ENCODE measurements around the gene IL1RAPL1.

The IL1RAPL1 gene

GRCh38 chrX:29941287-29941686 is 1354.0 kb downstream of the IL1RAPL1 start:
- no peak for DNase-seq

DNA sequence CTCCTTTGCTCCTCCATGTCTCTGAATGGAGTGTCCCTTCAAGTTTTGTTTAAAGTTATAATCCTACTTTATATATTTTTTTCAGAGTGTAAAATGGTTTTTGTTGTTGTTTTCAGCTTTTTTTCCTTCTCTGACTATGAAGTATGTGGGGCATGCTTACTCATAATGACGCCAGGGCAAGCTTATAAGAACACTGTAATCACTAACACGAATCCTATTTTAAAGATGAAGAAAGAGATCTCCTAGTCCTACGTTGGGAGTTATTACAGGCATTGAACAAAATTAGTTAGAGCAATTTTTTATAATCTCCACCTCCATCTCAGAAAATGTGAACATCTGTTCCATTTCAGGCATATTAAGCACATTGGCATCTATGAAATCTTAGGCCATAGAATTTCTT is 1360.0 kb downstream of the IL1RAPL1 start:
- no peak for DNase-seq

GRCh38 chrX:29948653-29949052 is 1361.4 kb downstream of the IL1RAPL1 start:
- DNase-seq, result no peak

- DNase-seq, result no peak
These were observed 1364.8 kb downstream of the IL1RAPL1 start for GRCh38 chrX:29952016-29952415.

DNA sequence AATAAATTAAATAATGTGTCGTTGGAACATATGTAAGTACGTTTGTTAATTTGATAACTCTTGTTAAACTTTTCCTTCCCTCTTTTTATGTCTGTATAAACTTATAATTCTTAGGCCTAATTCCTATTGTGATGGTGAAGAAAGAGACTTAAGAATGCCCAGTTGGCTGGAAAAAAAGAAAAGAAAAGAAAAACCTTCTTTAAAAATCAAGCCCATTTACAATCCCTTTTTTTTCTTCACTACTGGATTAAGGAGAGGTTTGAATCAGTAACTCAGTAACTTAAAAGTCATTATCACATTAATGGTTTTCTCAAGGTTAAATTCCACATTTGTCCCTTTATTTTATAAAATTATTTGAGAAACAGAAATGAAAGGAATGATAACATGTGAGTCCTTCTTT is 1374.8 kb downstream of the IL1RAPL1 start:
- DNase-seq, result no peak

DNA sequence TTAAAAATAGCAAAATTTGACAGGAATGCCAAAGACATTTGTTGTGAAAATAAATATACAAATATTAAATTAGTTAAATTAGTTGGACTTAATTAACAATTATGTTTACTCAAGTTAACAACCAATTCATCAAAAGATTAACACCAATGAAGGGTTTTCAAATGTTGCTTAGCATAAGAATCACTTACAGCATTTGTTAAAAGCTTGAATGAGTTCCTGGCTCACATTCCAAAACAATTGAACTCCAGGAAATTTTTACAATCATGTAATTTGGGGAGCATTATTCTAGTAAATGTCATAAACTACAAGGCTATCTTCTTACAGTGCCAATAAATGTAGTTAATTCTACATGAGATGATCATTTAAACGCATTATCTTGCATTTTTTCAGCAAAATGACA is 1378.4 kb downstream of the IL1RAPL1 start:
- DNase-seq, result no peak

DNA sequence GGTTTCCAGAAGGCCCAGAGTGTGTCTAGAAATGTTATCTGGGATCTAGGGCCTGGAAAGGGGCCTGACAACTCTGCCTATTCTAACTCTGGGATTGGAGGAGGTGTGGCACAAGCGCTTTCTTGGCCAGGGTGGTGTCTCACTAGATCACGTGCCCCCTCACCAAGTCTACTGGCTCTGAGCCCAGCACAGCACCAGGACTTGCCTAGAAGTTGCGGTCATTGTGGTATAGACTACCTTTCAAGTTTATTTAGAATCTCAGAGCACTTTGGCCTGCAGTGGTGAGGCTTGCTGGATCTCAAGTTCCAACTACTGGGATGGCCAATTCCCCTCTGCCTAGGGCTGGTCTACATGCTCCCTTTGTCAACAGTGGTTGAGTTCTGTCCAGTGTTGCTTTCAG is 1404.8 kb downstream of the IL1RAPL1 start:
- no peak for DNase-seq

GRCh38 chrX:30005813-30006212 is 1418.6 kb downstream of the IL1RAPL1 start:
- DNase-seq, result no peak
